ENCODE results near the gene ADRA1B.

DNA sequence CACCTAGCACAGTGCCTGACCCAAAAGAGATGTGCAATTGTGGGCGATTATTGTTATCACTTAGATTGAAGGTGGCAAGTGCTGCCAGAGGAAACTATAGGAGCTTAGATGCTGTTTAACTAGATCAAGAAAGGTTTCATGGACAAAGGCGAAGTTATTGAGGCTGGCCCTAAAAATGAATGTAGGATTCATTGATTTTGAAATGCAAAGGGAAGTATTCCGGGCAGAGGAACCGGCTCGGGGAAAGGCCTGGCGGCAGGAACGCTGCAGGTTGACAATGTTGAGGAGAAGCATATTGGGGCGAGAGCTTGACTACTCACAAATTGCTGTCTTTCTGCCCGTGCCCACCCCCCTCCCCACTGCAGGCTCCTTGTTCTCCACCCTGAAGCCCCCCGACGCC, 55.2 kb downstream of the ADRA1B start:
- TF ChIP-seq, protein P1, sequence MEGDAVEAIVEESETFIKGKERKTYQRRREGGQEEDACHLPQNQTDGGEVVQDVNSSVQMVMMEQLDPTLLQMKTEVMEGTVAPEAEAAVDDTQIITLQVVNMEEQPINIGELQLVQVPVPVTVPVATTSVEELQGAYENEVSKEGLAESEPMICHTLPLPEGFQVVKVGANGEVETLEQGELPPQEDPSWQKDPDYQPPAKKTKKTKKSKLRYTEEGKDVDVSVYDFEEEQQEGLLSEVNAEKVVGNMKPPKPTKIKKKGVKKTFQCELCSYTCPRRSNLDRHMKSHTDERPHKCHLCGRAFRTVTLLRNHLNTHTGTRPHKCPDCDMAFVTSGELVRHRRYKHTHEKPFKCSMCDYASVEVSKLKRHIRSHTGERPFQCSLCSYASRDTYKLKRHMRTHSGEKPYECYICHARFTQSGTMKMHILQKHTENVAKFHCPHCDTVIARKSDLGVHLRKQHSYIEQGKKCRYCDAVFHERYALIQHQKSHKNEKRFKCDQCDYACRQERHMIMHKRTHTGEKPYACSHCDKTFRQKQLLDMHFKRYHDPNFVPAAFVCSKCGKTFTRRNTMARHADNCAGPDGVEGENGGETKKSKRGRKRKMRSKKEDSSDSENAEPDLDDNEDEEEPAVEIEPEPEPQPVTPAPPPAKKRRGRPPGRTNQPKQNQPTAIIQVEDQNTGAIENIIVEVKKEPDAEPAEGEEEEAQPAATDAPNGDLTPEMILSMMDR (IDR thresholded peaks at IDR 0.05): no peak
- no peak for TF ChIP-seq EP300 (IDR thresholded peaks at IDR 0.05)
- no peak for TF ChIP-seq POLR2A (IDR thresholded peaks at IDR 0.05)

All from ovary (tissue), 3 donors.